NT2/D1 (cell line): ENCODE results near the gene TENM4.

Source experiments
- SUZ12 ChIP-seq: IDR thresholded peaks from 2 replicates; pipeline ENCODE4 v1.6.1; 2011; ENCODE audit not compliant: insufficient read length, insufficient read depth; ENCODE audit errors: extremely low read depth
- YY1 ChIP-seq: IDR thresholded peaks from 2 replicates; pipeline ENCODE4 v1.6.1; 2011; ENCODE audit not compliant: insufficient read length, insufficient read depth
- ZNF274 ChIP-seq: IDR thresholded peaks from 2 replicates; pipeline ENCODE4 v1.6.1; 2011; ENCODE audit warnings: mild to moderate bottlenecking, low read depth, low read length

- TF ChIP-seq SUZ12 (no peak), ZNF274 (no peak), YY1 (no peak)
These were observed 643.9 kb downstream of the TENM4 start for GRCh38 chr11:78796956-78797355.
